Coronary artery (tissue), 2 donors: Measurements from ENCODE around the gene ANXA7.

Experiments used
- DNase-seq: peaks from one replicate; pipeline ENCODE4 v3.0.0-alpha.2; 2017; ENCODE audit warnings: low spot score
- H3K27ac ChIP-seq, 2 donors: fragments of 200-600 bp; sonication (generic); one replicate each; pipeline ENCODE4 v1.5.1; 2016 to 2019
- H3K4me3 ChIP-seq: fragments of 200-600 bp; sonication (generic); 2 replicates; pipeline ENCODE4 v1.5.1; 2016; ENCODE audit warnings: mild to moderate bottlenecking, moderate library complexity
- CTCF ChIP-seq: fragments of 200-600 bp; sonication (generic); IDR thresholded peaks from one replicate; pipeline ENCODE4 v1.5.1; 2019; ENCODE audit warnings: antibody characterized with exemption

Gene ANXA7

GRCh38 chr10:73426318-73426717, 12.5 kb upstream of the ANXA7 start:
- no peak for DNase-seq
- TF ChIP-seq CTCF = no peak
- H3K27ac ChIP-seq = no peak overlapping the region
- no peak overlapping the region for H3K4me3 ChIP-seq

DNA sequence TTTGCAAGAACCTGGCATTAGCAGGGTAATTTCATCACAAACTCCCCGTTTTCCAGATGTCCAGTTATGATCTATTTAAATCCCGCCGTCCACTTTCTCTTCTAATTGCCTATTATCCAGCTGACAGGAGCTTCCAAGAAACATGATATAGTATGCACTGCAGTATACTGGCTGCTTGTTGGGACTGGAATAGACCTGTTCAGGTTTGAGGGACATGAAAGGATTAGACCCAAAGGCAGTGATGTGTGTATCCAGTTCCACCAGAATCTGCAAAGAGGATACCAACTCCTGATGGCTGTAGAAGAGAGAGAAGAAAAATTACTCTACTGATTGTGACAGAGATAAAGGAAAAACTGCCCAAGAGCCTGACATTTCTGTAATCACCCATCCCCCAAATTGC, 10.6 kb upstream of the ANXA7 start:
- DNase-seq = no peak
- Histone ChIP-seq H3K4me3 (no peak overlapping the region), H3K27ac (no peak overlapping the region)
- TF ChIP-seq CTCF = no peak

DNA sequence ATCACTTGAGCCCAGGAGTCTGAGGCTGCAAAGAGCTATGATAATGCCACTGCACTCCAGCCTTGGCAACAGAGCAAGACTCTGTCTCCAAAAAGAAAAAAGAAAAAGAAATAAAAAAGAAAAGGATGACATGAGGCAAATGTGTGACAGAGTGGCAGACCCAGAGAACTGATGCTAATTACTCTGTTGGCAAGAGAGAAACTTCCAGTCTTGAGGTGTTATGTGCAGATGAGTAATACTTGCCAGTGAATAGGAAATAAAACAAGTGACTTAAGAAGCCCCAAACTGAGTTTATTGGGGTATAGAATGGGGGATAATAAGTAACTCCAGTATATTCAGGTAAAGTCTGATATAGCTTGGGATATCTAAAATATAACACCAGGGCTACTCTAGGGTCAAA, 9.5 kb upstream of the ANXA7 start:
- H3K27ac ChIP-seq = no peak overlapping the region
- H3K4me3 ChIP-seq = no peak overlapping the region
- no peak for TF ChIP-seq CTCF
- DNase-seq = no peak

DNA sequence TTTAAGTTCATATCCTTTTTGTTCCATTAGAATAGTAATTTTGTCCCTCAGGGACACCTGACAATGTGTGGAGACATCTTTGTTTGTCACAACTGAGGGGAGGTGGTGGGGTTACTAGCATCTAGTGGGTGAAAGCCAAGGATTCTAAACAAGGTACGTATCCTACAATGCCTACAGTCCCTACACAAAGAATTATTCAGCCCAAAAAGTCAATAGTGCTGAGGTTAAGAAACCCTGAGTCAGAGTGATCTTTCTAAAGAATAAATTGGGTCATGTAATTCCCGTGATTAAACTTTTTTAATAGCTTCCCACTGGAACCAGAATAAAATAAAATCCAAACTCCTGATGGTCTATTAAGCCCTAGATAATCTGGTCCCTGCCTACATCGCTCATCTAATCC, 2.7 kb upstream of the ANXA7 start:
- Histone ChIP-seq H3K27ac (no peak overlapping the region), H3K4me3 (no peak overlapping the region)
- DNase-seq = no peak
- no peak for TF ChIP-seq CTCF

GRCh38 chr10:73414230-73414945, 530 bp upstream of the ANXA7 start:
- H3K4me3 ChIP-seq = peak overlapping the region; percentile 89
- DNase-seq = no peak
- no peak for TF ChIP-seq CTCF
- peak overlapping the region; percentile 93 to 98 for H3K27ac ChIP-seq

- no peak for DNase-seq
- Histone ChIP-seq H3K4me3 (peak overlapping the region; percentile 89), H3K27ac (peak overlapping the region; percentile 93 to 98)
- TF ChIP-seq CTCF = no peak
These were observed 740 bp downstream of the ANXA7 start for GRCh38 chr10:73413108-73413527.

- no peak for DNase-seq
- Histone ChIP-seq H3K27ac (no peak overlapping the region), H3K4me3 (no peak overlapping the region)
- TF ChIP-seq CTCF = no peak
These were observed 3.0 kb downstream of the ANXA7 start for GRCh38 chr10:73410897-73411296.
